ENCODE data around the gene SH2D1B. TPM values are rescaled to one million over a fixed set of nuclear protein-coding genes. Genes with fewer than 3 reads are reported as not detected.

Gene SH2D1B
- total RNA-seq, 1 experiment from 2014 or later = not detected

DNA sequence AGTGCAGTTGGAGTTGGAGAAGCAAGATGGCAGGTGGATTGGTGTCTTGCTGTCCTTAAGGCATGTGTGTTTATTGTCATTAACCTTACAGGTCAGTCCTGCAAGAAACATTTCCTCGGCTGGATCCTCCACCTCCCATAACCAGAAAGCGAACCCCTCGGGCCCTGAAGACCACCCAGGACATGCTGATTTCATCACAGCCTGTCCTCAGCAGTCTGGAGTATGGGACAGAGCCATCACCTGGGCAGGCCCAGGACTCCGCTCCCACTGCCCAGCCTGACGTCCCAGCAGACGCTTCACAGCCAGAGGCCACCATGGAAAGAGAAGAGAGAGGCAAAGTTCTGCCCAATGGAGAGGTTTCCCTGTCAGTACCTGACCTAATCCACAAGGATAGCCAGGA, 28.8 kb downstream of the SH2D1B start:
- H3K36me3 Mint-ChIP-seq (ENCODE audit: insufficient read depth, unreplicated experiment) = peaks cover 12% of the 10 kb centered on the region
- TF ChIP-seq, protein P1, sequence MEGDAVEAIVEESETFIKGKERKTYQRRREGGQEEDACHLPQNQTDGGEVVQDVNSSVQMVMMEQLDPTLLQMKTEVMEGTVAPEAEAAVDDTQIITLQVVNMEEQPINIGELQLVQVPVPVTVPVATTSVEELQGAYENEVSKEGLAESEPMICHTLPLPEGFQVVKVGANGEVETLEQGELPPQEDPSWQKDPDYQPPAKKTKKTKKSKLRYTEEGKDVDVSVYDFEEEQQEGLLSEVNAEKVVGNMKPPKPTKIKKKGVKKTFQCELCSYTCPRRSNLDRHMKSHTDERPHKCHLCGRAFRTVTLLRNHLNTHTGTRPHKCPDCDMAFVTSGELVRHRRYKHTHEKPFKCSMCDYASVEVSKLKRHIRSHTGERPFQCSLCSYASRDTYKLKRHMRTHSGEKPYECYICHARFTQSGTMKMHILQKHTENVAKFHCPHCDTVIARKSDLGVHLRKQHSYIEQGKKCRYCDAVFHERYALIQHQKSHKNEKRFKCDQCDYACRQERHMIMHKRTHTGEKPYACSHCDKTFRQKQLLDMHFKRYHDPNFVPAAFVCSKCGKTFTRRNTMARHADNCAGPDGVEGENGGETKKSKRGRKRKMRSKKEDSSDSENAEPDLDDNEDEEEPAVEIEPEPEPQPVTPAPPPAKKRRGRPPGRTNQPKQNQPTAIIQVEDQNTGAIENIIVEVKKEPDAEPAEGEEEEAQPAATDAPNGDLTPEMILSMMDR (IDR thresholded peaks at IDR 0.05; ENCODE audit: unreplicated experiment) = no peak
- CTCF ChIA-PET = interaction anchor here (1.3 to 2.4 kb wide), 2 partner anchors 25 kb away, joined by 3 to 12 read pairs; no protein-coding TSS in a partner anchor
- DNase-seq = no peak
- peaks cover 19% of the 10 kb centered on the region for H3K4me1 Mint-ChIP-seq (ENCODE audit: low read depth, unreplicated experiment)
- no peak overlapping the region for H3K4me3 Mint-ChIP-seq (ENCODE audit: low read depth, unreplicated experiment)
- H3K9me3 Mint-ChIP-seq (ENCODE audit: low read depth, unreplicated experiment) = no peaks in the 10 kb centered on the region
- H3K27ac Mint-ChIP-seq (ENCODE audit: unreplicated experiment) = peak overlapping the region; percentile 89
- H3K27me3 Mint-ChIP-seq (ENCODE audit: unreplicated experiment) = no peaks in the 10 kb centered on the region
- BruUV-seq (replicated peaks) = no TSS peak
- intact Hi-C loops (cut with micrococcal nuclease; ENCODE audit: unreplicated experiment) = no loop called here

DNA sequence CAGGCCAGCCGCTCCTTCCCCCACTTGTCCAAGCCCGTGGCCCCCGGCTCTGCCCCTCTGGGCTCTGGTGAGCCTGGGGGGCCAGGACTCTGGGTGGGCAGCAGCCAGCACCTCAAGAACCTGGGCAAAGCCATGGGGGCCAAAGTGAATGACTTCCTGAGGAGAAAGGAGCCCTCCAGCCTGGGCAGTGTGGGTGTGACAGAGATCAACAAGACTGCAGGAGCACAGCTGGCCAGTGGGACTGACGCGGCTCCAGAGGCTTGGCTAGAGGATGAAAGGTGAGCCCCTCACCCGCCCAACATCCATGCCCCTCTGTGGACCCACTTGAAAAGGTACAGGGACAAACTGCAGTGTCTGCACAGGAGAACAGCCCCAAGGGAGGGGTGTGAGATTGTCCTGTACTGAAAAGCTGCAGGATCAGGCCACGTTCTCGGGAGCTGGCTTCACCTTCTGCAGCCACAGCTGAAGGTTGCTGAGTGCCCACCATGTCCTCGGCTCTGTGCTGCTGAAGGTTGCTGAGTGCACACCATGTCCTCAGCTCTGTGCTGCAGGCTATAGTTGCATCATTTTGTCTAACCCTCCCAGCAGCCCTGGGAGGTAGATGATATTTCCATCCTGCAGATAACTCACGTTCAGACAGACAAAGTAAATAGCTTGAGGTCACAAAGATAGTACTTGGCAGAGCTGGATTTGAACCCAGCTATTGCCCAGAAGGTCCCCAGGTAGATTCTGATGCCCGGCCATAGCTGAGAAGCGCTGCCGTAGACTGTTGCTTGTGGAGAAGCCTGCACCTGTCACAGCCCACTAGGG, 29.8 kb downstream of the SH2D1B start:
- intact Hi-C loops (cut with micrococcal nuclease; ENCODE audit: unreplicated experiment) = no loop called here
- TSS peak; percentile 79 for BruUV-seq (replicated peaks)
- Mint-ChIP-seq H3K9me3 (ENCODE audit: low read depth, unreplicated experiment) (no peaks in the 10 kb centered on the region), H3K36me3 (ENCODE audit: insufficient read depth, unreplicated experiment) (peaks cover 12% of the 10 kb centered on the region), H3K4me1 (ENCODE audit: low read depth, unreplicated experiment) (peaks cover 19% of the 10 kb centered on the region), H3K27ac (ENCODE audit: unreplicated experiment) (peak overlapping the region; percentile 89), H3K27me3 (ENCODE audit: unreplicated experiment) (no peaks in the 10 kb centered on the region), H3K4me3 (ENCODE audit: low read depth, unreplicated experiment) (peak overlapping the region; percentile 12)
- TF ChIP-seq, protein P1 (IDR thresholded peaks at IDR 0.05; ENCODE audit: unreplicated experiment) = no peak
- no peak for DNase-seq
- CTCF ChIA-PET = interaction anchor here (1.0 to 2.4 kb wide), 7 partner anchors 7 to 32 kb away, joined by 3 to 13 read pairs (median 4); no protein-coding TSS in a partner anchor

DNA sequence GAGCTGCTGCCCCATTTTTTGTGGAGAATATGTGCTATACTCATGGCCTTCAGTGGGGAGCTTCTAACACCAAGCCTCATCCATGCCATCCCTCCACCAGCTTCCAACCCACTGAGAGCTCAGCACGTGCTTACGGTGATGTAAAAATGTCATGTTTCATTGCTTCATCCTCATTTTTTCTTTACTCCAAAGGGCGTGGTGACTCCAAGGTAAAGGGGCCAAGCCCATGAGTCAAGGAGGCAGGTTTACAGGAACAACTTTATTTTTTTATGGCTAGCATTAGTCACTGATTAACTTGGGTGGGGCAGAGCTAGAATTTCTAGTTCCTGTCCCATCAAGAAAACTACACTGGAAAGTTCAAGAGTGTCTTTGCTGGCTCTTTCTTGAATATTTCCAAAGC, 30.6 kb downstream of the SH2D1B start, which contains the start of gene C1orf226:
Gene C1orf226 (plus strand): TSS at position 346 of the 400 bp plus-strand sequence. CDS start 174 bp downstream, outside the sequence.
- Mint-ChIP-seq H3K27ac (ENCODE audit: unreplicated experiment) (peak within 1 kb of the TSS; percentile 89), H3K4me1 (ENCODE audit: low read depth, unreplicated experiment) (peaks cover 19% of the 10 kb centered on the region), H3K9me3 (ENCODE audit: low read depth, unreplicated experiment) (no peaks in the 10 kb centered on the region), H3K36me3 (ENCODE audit: insufficient read depth, unreplicated experiment) (peaks cover 12% of the 10 kb centered on the region), H3K4me3 (ENCODE audit: low read depth, unreplicated experiment) (peak within 1 kb of the TSS; percentile 12), H3K27me3 (ENCODE audit: unreplicated experiment) (no peaks in the 10 kb centered on the region)
- CTCF ChIA-PET = interaction anchor here (0.6 to 2.4 kb wide), 9 partner anchors 8 to 704 kb away, joined by 3 to 13 read pairs (median 4); no protein-coding TSS in a partner anchor
- no TSS peak for BruUV-seq (replicated peaks)
- intact Hi-C loops (cut with micrococcal nuclease; ENCODE audit: unreplicated experiment) = no loop called here
- peak; percentile 84 for DNase-seq
- TF ChIP-seq, protein P1 (IDR thresholded peaks at IDR 0.05; ENCODE audit: unreplicated experiment) = no peak

DNA sequence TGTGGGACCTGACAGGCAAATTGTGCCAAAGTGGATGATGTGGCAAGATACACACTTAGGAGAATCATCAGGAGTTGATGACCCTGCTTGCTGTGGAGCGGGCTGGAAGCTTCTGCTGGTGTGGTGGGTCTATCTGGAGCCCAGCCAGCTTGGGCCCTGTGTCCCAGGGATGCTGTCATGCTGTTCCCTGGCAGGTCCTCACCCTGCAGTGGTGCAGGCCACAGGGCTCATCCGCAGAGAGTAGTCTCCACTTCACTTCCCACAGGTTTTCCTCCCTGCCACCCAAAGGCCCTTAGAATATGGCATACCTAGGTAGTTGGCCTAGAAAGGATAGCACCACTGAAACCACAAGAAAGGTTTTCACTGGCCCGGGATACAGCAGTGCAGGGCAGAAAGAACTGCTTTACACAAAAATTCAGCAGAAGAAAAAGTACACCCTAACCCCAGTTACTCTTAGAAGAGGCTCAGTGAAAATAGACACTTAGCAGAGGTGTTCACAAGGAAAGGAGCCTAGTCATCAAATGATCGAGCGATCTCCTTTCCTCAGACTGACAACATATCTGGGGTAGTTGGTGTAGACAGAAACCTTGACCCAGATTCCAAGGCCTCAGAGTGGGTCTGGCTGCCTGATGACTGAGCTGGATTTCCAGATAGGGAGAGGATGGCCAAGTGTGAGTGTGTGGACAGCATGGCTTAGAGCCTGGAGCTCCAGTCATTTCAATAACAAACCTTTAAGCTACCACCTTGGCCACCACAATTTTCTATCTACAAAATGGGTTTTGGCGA, 31.7 kb downstream of the SH2D1B start:
- H3K27me3 Mint-ChIP-seq (ENCODE audit: unreplicated experiment) = no peaks in the 10 kb centered on the region
- H3K4me3 Mint-ChIP-seq (ENCODE audit: low read depth, unreplicated experiment) = no peak overlapping the region
- H3K9me3 Mint-ChIP-seq (ENCODE audit: low read depth, unreplicated experiment) = no peaks in the 10 kb centered on the region
- CTCF ChIA-PET = interaction anchor here (0.8 to 2.4 kb wide), 5 partner anchors 9 to 167 kb away, joined by 3 to 13 read pairs (median 3); no protein-coding TSS in a partner anchor
- H3K36me3 Mint-ChIP-seq (ENCODE audit: insufficient read depth, unreplicated experiment) = peaks cover 12% of the 10 kb centered on the region
- no TSS peak for BruUV-seq (replicated peaks)
- H3K4me1 Mint-ChIP-seq (ENCODE audit: low read depth, unreplicated experiment) = peaks cover 19% of the 10 kb centered on the region
- intact Hi-C loops (cut with micrococcal nuclease; ENCODE audit: unreplicated experiment) = no loop called here
- TF ChIP-seq, protein P1 (IDR thresholded peaks at IDR 0.05; ENCODE audit: unreplicated experiment) = no peak
- no peak overlapping the region for H3K27ac Mint-ChIP-seq (ENCODE audit: unreplicated experiment)
- no peak for DNase-seq

Measured in Calu3 (cell line).